Fibroblast of mammary gland (primary cell): ENCODE data around the gene ARHGEF38.

Experiments used
- DNase-seq: peaks from one replicate; pipeline ENCODE4 v3.0.0-alpha.2; 2010; ENCODE audit warnings: low read depth
- H3K4me3 ChIP-seq: 2 replicates; pipeline ENCODE4 v1.5.1; 2011; ENCODE audit warnings: low read depth, mild to moderate bottlenecking, low read length, moderate library complexity; ENCODE audit not compliant: control insufficient read depth
- TF ChIP-seq, protein P1 (sequence below): conservative IDR thresholded peaks from 2 replicates; pipeline ENCODE4 v1.5.1; 2011; ENCODE audit warnings: low read depth, low read length, inconsistent platforms; ENCODE audit not compliant: control insufficient read depth, insufficient read depth

Gene ARHGEF38

GRCh38 chr4:105555409-105555808 lies 3.0 kb downstream of the ARHGEF38 start:
- TF ChIP-seq, protein P1, sequence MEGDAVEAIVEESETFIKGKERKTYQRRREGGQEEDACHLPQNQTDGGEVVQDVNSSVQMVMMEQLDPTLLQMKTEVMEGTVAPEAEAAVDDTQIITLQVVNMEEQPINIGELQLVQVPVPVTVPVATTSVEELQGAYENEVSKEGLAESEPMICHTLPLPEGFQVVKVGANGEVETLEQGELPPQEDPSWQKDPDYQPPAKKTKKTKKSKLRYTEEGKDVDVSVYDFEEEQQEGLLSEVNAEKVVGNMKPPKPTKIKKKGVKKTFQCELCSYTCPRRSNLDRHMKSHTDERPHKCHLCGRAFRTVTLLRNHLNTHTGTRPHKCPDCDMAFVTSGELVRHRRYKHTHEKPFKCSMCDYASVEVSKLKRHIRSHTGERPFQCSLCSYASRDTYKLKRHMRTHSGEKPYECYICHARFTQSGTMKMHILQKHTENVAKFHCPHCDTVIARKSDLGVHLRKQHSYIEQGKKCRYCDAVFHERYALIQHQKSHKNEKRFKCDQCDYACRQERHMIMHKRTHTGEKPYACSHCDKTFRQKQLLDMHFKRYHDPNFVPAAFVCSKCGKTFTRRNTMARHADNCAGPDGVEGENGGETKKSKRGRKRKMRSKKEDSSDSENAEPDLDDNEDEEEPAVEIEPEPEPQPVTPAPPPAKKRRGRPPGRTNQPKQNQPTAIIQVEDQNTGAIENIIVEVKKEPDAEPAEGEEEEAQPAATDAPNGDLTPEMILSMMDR, result no peak
- DNase-seq, result no peak
- H3K4me3 ChIP-seq, result no peak overlapping the region

GRCh38 chr4:105556206-105556605 lies 3.8 kb downstream of the ARHGEF38 start:
- no peak for DNase-seq
- TF ChIP-seq, protein P1, result no peak

DNA sequence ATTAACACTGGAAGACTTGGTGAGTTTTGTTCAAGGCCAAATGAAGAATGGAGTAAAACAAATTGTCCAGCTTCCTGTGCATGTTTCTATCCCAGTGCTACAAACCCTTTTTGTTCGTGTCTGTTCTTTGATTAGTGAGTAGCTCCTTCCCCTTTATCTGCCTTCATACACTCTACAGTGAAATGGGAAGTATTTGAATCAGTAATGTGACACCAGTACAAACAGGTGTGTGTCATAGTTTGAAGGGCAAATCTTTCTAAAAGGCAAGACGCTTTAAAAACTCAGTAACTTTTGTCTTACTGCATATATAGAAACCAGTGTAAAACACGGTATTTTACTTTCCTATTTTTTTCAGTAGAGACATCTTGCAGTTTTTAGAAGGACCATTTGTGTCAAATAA lies 5.9 kb downstream of the ARHGEF38 start:
- TF ChIP-seq, protein P1, result no peak
- no peak overlapping the region for H3K4me3 ChIP-seq
- no peak for DNase-seq

More at GRCh38 chr4:105556206-105556605, 3.8 kb downstream of the ARHGEF38 start:
- H3K4me3 ChIP-seq, result no peak overlapping the region

- H3K4me3 ChIP-seq, result no peak overlapping the region
- DNase-seq, result peak; percentile 2
- TF ChIP-seq, protein P1, result no peak
These were observed 8.0 kb downstream of the ARHGEF38 start for GRCh38 chr4:105560421-105560848.

- TF ChIP-seq, protein P1, result no peak
- no peak for DNase-seq
- no peak overlapping the region for H3K4me3 ChIP-seq
These were observed 10.9 kb downstream of the ARHGEF38 start for GRCh38 chr4:105563352-105563751.

DNA sequence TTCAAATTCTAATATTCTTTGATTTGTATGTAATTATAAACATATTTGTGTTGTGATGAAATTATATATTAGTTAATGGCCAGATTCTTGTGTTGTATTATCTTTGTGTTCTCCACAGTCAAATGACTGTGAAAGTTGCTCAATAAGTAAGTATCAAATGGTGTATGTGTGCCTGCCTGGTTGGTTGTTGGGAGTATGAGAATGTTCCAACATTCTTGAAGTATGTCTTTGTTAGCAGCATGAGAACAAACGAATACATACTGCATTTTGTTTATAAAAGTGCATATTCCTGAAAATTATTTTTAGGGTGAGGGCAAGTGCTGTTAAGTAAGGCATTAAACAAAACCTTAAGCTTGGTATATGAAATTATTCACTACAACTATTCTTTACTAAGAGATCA lies 16.2 kb downstream of the ARHGEF38 start:
- H3K4me3 ChIP-seq, result no peak overlapping the region
- DNase-seq, result no peak
- TF ChIP-seq, protein P1, result no peak
